ENCODE results near the gene PPFIBP1.

DNA sequence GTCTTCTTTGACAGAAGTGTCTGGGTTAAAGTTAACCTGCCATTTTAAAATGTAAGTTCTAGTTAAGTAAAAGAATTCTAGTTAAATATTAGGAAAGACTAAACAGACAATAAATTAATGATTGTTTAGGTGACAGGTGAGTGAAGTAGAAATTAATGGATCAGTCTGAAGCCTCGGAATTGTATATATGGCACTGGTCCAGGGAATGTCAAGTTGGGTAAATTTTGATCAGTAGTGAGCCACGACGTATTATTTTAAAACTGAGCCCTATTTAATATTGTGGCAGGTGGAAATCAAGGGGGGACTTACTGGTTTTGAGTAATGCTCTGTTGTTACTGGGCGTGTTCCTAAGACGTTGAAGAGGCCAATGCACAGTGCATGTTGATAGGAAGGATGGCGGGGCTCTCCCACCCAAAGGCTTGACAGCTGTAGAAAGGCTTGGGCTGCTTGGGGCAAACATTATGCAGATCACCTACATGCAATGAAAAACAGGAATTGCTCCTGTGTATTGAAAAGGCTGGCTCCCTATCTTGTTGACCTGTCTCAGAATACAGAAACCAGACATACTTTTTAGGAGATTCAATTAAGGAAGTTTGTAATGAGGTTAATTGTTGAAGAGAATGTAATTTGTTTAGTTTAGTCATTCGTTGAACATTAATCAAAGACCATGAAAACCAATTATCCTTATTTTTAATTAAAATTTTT lies 5.9 kb upstream of the PPFIBP1 start:
- TF ChIP-seq SIN3A (IDR thresholded peaks at IDR 0.05; ENCODE audit: borderline replicate concordance, insufficient read depth, low read depth, low read length) (no peak), TCF7L2 (IDR thresholded peaks at IDR 0.05; ENCODE audit: low read depth, low read length) (no peak), POLR2AphosphoS5 (IDR thresholded peaks at IDR 0.05; ENCODE audit: low read depth, low read length) (no peak)
- TF ChIP-seq, protein P1, sequence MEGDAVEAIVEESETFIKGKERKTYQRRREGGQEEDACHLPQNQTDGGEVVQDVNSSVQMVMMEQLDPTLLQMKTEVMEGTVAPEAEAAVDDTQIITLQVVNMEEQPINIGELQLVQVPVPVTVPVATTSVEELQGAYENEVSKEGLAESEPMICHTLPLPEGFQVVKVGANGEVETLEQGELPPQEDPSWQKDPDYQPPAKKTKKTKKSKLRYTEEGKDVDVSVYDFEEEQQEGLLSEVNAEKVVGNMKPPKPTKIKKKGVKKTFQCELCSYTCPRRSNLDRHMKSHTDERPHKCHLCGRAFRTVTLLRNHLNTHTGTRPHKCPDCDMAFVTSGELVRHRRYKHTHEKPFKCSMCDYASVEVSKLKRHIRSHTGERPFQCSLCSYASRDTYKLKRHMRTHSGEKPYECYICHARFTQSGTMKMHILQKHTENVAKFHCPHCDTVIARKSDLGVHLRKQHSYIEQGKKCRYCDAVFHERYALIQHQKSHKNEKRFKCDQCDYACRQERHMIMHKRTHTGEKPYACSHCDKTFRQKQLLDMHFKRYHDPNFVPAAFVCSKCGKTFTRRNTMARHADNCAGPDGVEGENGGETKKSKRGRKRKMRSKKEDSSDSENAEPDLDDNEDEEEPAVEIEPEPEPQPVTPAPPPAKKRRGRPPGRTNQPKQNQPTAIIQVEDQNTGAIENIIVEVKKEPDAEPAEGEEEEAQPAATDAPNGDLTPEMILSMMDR (IDR thresholded peaks at IDR 0.05): no peak
- TF ChIP-seq, protein P2, sequence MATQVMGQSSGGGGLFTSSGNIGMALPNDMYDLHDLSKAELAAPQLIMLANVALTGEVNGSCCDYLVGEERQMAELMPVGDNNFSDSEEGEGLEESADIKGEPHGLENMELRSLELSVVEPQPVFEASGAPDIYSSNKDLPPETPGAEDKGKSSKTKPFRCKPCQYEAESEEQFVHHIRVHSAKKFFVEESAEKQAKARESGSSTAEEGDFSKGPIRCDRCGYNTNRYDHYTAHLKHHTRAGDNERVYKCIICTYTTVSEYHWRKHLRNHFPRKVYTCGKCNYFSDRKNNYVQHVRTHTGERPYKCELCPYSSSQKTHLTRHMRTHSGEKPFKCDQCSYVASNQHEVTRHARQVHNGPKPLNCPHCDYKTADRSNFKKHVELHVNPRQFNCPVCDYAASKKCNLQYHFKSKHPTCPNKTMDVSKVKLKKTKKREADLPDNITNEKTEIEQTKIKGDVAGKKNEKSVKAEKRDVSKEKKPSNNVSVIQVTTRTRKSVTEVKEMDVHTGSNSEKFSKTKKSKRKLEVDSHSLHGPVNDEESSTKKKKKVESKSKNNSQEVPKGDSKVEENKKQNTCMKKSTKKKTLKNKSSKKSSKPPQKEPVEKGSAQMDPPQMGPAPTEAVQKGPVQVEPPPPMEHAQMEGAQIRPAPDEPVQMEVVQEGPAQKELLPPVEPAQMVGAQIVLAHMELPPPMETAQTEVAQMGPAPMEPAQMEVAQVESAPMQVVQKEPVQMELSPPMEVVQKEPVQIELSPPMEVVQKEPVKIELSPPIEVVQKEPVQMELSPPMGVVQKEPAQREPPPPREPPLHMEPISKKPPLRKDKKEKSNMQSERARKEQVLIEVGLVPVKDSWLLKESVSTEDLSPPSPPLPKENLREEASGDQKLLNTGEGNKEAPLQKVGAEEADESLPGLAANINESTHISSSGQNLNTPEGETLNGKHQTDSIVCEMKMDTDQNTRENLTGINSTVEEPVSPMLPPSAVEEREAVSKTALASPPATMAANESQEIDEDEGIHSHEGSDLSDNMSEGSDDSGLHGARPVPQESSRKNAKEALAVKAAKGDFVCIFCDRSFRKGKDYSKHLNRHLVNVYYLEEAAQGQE (IDR thresholded peaks at IDR 0.05; ENCODE audit: insufficient read depth in 1 of 2, low read depth in 2 of 2, low read length in 1 of 2): no peak
